Measurements from ENCODE around the gene SEMA4D. TPM values are rescaled to one million over a fixed set of nuclear protein-coding genes. Genes with fewer than 3 reads are reported as not detected.
A peak's percentile ranks its signal among the peaks of the same experiment; 100 is the strongest.

The SEMA4D gene
- total RNA-seq, 4 donors from 2014 or later = 37.3 to 50.1 (median 42.6) TPM

GRCh38 chr9:89325733-89326132 is 172.2 kb downstream of the SEMA4D start:
- H3K4me1 ChIP-seq = peaks cover 20% of the 10 kb centered on the region
- peaks cover 50% of the 10 kb centered on the region for H3K36me3 ChIP-seq

GRCh38 chr9:89323390-89323789 is 174.5 kb downstream of the SEMA4D start:
- no peaks in the 10 kb centered on the region for H3K9me3 ChIP-seq
- TF ChIP-seq EP300 (IDR thresholded peaks at IDR 0.05) (no peak), POLR2A (IDR thresholded peaks at IDR 0.05) (no peak), POLR2AphosphoS5 (IDR thresholded peaks at IDR 0.05) (no peak), CTCF (IDR thresholded peaks at IDR 0.05) (no peak)
- H3K4me1 ChIP-seq = peaks cover 38% of the 10 kb centered on the region
- peaks cover 27% of the 10 kb centered on the region for H3K36me3 ChIP-seq
- WGBS = 60% methylated on average over 4 of the region's 4 CpGs
- no peak overlapping the region for H3K27ac ChIP-seq
- no peak overlapping the region for H3K4me3 ChIP-seq
- H3K27me3 ChIP-seq = no peaks in the 10 kb centered on the region
- DNase-seq (ENCODE audit: low spot score in 2 of 2) = no peak

More at GRCh38 chr9:89325733-89326132, 172.2 kb downstream of the SEMA4D start:
- 92% methylated on average over 3 of the region's 3 CpGs for WGBS
- TF ChIP-seq EP300 (IDR thresholded peaks at IDR 0.05) = no peak
- no peak for TF ChIP-seq POLR2A (IDR thresholded peaks at IDR 0.05)
- no peak for TF ChIP-seq POLR2AphosphoS5 (IDR thresholded peaks at IDR 0.05)
- no peak for TF ChIP-seq CTCF (IDR thresholded peaks at IDR 0.05)
- no peaks in the 10 kb centered on the region for H3K9me3 ChIP-seq
- H3K4me3 ChIP-seq = no peak overlapping the region
- no peak for DNase-seq (ENCODE audit: low spot score in 2 of 2)
- H3K27me3 ChIP-seq = no peaks in the 10 kb centered on the region
- no peak overlapping the region for H3K27ac ChIP-seq

GRCh38 chr9:89319015-89319905 is 178.7 kb downstream of the SEMA4D start:
- Histone ChIP-seq H3K27ac (peak overlapping the region; percentile 100), H3K4me3 (peak overlapping the region; percentile 80), H3K36me3 (no peaks in the 10 kb centered on the region), H3K27me3 (no peaks in the 10 kb centered on the region), H3K9me3 (no peaks in the 10 kb centered on the region), H3K4me1 (peaks cover 46% of the 10 kb centered on the region)
- no peak for TF ChIP-seq POLR2AphosphoS5 (IDR thresholded peaks at IDR 0.05)
- no peak for TF ChIP-seq EP300 (IDR thresholded peaks at IDR 0.05)
- TF ChIP-seq POLR2A (IDR thresholded peaks at IDR 0.05) = no peak
- no peak for TF ChIP-seq CTCF (IDR thresholded peaks at IDR 0.05)
- WGBS = 3% methylated on average over 13 of the region's 13 CpGs
- no peak for DNase-seq (ENCODE audit: low spot score in 2 of 2)

GRCh38 chr9:89318123-89319014 is 179.5 kb downstream of the SEMA4D start, which contains the start of gene SECISBP2:
TSS of gene SECISBP2 (plus strand) at chr9:89318500. CDS start at chr9:89318577, 77 bp downstream.
- H3K4me1 ChIP-seq = peaks cover 41% of the 10 kb centered on the region
- H3K9me3 ChIP-seq = no peaks in the 10 kb centered on the region
- peak within 1 kb of the TSS; percentile 80 for H3K4me3 ChIP-seq
- DNase-seq (ENCODE audit: low spot score in 2 of 2) = peak; percentile 97 to 98
- H3K27ac ChIP-seq = peak within 1 kb of the TSS; percentile 100
- H3K36me3 ChIP-seq = no peaks in the 10 kb centered on the region
- TF ChIP-seq EP300 (IDR thresholded peaks at IDR 0.05) (no peak), POLR2A (IDR thresholded peaks at IDR 0.05) (peak; percentile 93 to 98), POLR2AphosphoS5 (IDR thresholded peaks at IDR 0.05) (peak; percentile 82 to 99 (median 97)), CTCF (IDR thresholded peaks at IDR 0.05) (peak; percentile 48 to 78)
- H3K27me3 ChIP-seq = no peaks in the 10 kb centered on the region
- under 1% methylated on average over 58 of the region's 91 CpGs for WGBS
